Heart left ventricle (tissue), 16 donors: ENCODE measurements around the gene AIG1. TPM values are rescaled to one million over a fixed set of nuclear protein-coding genes. Genes with fewer than 3 reads are reported as not detected.
A peak's percentile ranks its signal among the peaks of the same experiment; 100 is the strongest.

Experiments used
- ATAC-seq, 4 donors: fragments of 200-7000 bp; cut with Tn5 transposase; one replicate each; pipeline ENCODE4 v1.9.1; 2020 to 2022; ENCODE audit warnings: moderate library complexity in 4 of 4, mild to moderate bottlenecking in 3 of 4, moderate number of reproducible peaks in 1 of 4
- DNase-seq, 5 donors: peaks; one replicate each; pipeline ENCODE4 v3.0.0-alpha.2; 2020
- H3K27ac ChIP-seq, 12 donors: fragments of 200-600 bp; sonication (generic) in 4 of 12; one replicate each; pipeline versions ENCODE4 v1.5.0 to v1.8.0; 2016 to 2022; ENCODE audit warnings: mild to moderate bottlenecking in 2 of 12
- H3K27me3 ChIP-seq, 9 donors: fragments of 200-600 bp; sonication (generic) in 2 of 9; one replicate each; pipeline versions ENCODE4 v1.5.1 to v1.8.0; 2016 to 2022; ENCODE audit warnings: mild to moderate bottlenecking in 3 of 9
- H3K36me3 ChIP-seq, 9 donors: fragments of 200-600 bp; sonication (generic) in 2 of 9; one replicate each; pipeline versions ENCODE4 v1.5.0 to v1.8.0; 2018 to 2022; ENCODE audit warnings: mild to moderate bottlenecking in 2 of 9
- H3K4me1 ChIP-seq, 12 donors: fragments of 200-600 bp; sonication (generic) in 4 of 12; one replicate each; pipeline versions ENCODE4 v1.5.0 to v1.8.0; 2016 to 2022; ENCODE audit warnings: mild to moderate bottlenecking in 3 of 12
- H3K4me3 ChIP-seq, 12 donors: fragments of 200-600 bp; sonication (generic) in 4 of 12; one replicate each; pipeline versions ENCODE4 v1.5.0 to v1.8.0; 2017 to 2022; ENCODE audit warnings: mild to moderate bottlenecking in 9 of 12, moderate library complexity in 4 of 12
- H3K9me3 ChIP-seq, 12 donors: fragments of 200-600 bp; sonication (generic) in 4 of 12; one replicate each; pipeline versions ENCODE4 v1.5.0 to v1.8.0; 2016 to 2022; ENCODE audit warnings: mild to moderate bottlenecking in 1 of 12
- CTCF ChIP-seq, 12 donors: fragments of 200-600 bp; sonication (generic) in 4 of 12; IDR thresholded peaks; one replicate each; pipeline versions ENCODE4 v1.5.0 to v1.8.0; 2018 to 2022; ENCODE audit warnings: antibody characterized with exemption in 12 of 12, mild to moderate bottlenecking in 5 of 12
- POLR2A ChIP-seq, 2 donors: fragments of 450-650 bp; IDR thresholded peaks; one replicate each; pipeline ENCODE4 v1.6.1; 2017; ENCODE audit warnings: antibody characterized with exemption in 2 of 2, mild to moderate bottlenecking in 2 of 2, moderate library complexity in 2 of 2
- WGBS, 4 donors: extraction: QIAGEN DNeasy Blood & Tissue Kit in 2 of 4; methylation state at CpG; one replicate each; pipeline versions ENCODE4 v1.1.5 to v1.1.7; 2013 to 2018; 5-methylcytosine and 5-hydroxymethylcytosine counted together
- intact Hi-C, 10 donors: fragments of 100-400 bp; cut with DNase I; formaldehyde crosslinking; loops; one replicate each; pipeline versions ENCODE4 v1.11.1 to v1.14.2; 2022
- polyA plus RNA-seq, 2 donors: library from polyadenylated mRNA; stranded (reverse); fragments of 200-250 nt; gene quantifications; one replicate each; pipeline ENCODE4 v1.2.3, GENCODE V29; 2013
- total RNA-seq, 9 donors: library from RNA; depleted of rRNA in 2 of 9; stranded (reverse); fragments of >200 nt in 2 of 9; fragmentation: NEBNext Ultra II Directional in 3 of 9; extraction: Animal tissue kit (Norgen Biotek cat#: 25700) in 3 of 9; gene quantifications; one replicate each; pipeline versions ENCODE4 v1.1.0 to v1.2.4, GENCODE V29; 2016 to 2023
- donor health status: ischemic (EF 13 %, LVEDD 7.1; RV severe dilation, severe dysfunction).
- donor health status: healthy with polysubstance abuse.
- donor health status: DM: no; HTN: yes; CAD: no.
- donor health status: DM: no; HTN: no; CAD: no.
- donor health status: ischemic (EF 25% LVEDD 6.9; RV normal size, moderate dysfunction).
- donor health status: ischemic (EF 25% LVEDD 5.7; RV mildly dilated, moderate dysfunction).
- donor health status: healthy.
- donor health status: DM: yes; HTN: yes; CAD: no.
- donor health status: ischemic (EF 35%, LVEDD 5.7; RV mildly dilated, moderate dysfunction).
- donor health status: nonischemic (EF 11% LVEDD 7.7; RV severe dilation, severe dysfunction).
- donor health status: DM: yes; HTN: yes; CAD: no.
- donor health status: PGD.
- donor health status: ischemic (EF 29% LVEDD 5.4; RV normal size, mild dysfunction).
- donor health status: nonischemic (EF 23%, LVEDD 6.1; RV moderate dilation, normal function).

The AIG1 gene
- total and polyA plus RNA-seq, 11 donors = 18.1 to 101 (median 64.0) TPM

GRCh38 chr6:143357561-143358255 is 297.0 kb downstream of the AIG1 start:
- ATAC-seq (no peak), DNase-seq (no peak)
- 60 to 72% (median 62%) methylated on average over 1 of the region's 1 CpG for WGBS, 4 donors
- peaks cover 0 to 28% (median 0%) of the 10 kb centered on the region in 12 donors for H3K9me3 ChIP-seq
- H3K4me3 ChIP-seq = no peak overlapping the region
- intact Hi-C loops = no loop called here
- H3K27me3 ChIP-seq = no peaks in the 10 kb centered on the region
- TF ChIP-seq CTCF (IDR thresholded peaks at IDR 0.05) (no peak), POLR2A (IDR thresholded peaks at IDR 0.05) (no peak)
- no peak overlapping the region for H3K27ac ChIP-seq
- H3K36me3 ChIP-seq = no peaks in the 10 kb centered on the region
- no peaks in the 10 kb centered on the region for H3K4me1 ChIP-seq

GRCh38 chr6:143361536-143362191 is 301.0 kb downstream of the AIG1 start:
- Histone ChIP-seq H3K27ac (no peak overlapping the region), H3K27me3 (no peaks in the 10 kb centered on the region), H3K36me3 (no peaks in the 10 kb centered on the region), H3K9me3 (no peaks in the 10 kb centered on the region), H3K4me3 (no peak overlapping the region), H3K4me1 (no peaks in the 10 kb centered on the region)
- 61 to 67% (median 62%) methylated on average over 4 of the region's 4 CpGs for WGBS, 4 donors
- ATAC-seq (peak in 1 of 4 donors; percentile 22), DNase-seq (peak in 1 of 5 donors; percentile 28)
- no peak for TF ChIP-seq CTCF (IDR thresholded peaks at IDR 0.05)
- no peak for TF ChIP-seq POLR2A (IDR thresholded peaks at IDR 0.05)
- intact Hi-C loops = no loop called here

GRCh38 chr6:143362192-143362558 is 301.5 kb downstream of the AIG1 start:
- intact Hi-C loops = no loop called here
- no peak overlapping the region for H3K4me3 ChIP-seq
- no peaks in the 10 kb centered on the region for H3K27me3 ChIP-seq
- TF ChIP-seq CTCF (IDR thresholded peaks at IDR 0.05) = no peak
- ATAC-seq (no peak), DNase-seq (no peak)
- 85 to 93% (median 91%) methylated on average over 2 of the region's 2 CpGs for WGBS, 4 donors
- no peaks in the 10 kb centered on the region for H3K36me3 ChIP-seq
- H3K27ac ChIP-seq = no peak overlapping the region
- H3K4me1 ChIP-seq = no peaks in the 10 kb centered on the region
- no peaks in the 10 kb centered on the region for H3K9me3 ChIP-seq

GRCh38 chr6:143363299-143363698 is 302.6 kb downstream of the AIG1 start:
- ATAC-seq = no peak
- no peaks in the 10 kb centered on the region for H3K4me1 ChIP-seq
- TF ChIP-seq CTCF (IDR thresholded peaks at IDR 0.05) (no peak), POLR2A (IDR thresholded peaks at IDR 0.05) (no peak)
- H3K9me3 ChIP-seq = no peaks in the 10 kb centered on the region
- 90 to 98% (median 95%) methylated on average over 2 of the region's 2 CpGs for WGBS, 4 donors
- intact Hi-C loops = no loop called here
- no peak for DNase-seq
- H3K27ac ChIP-seq = no peak overlapping the region
- H3K4me3 ChIP-seq = no peak overlapping the region
- no peaks in the 10 kb centered on the region for H3K27me3 ChIP-seq
- H3K36me3 ChIP-seq = no peaks in the 10 kb centered on the region
